H1 (cell line): Measurements from ENCODE around the gene COL5A3. TPM values are rescaled to one million over a fixed set of nuclear protein-coding genes. Genes with fewer than 3 reads are reported as not detected.

Experiments used
- CTCF ChIA-PET: fragments of 300-600 bp; sonication (Branson Sonifier 250); formaldehyde crosslinking; loops from one replicate; lab custom pipeline; 2021; ENCODE audit not compliant: partially characterized antibody; lab: Charles Lee
- POLR2A ChIA-PET: fragments of 300-600 bp; sonication (Branson Sonifier 250); formaldehyde crosslinking; loops from one replicate; lab custom pipeline; 2021; ENCODE audit warnings: inconsistent platforms; ENCODE audit not compliant: partially characterized antibody; lab: Charles Lee
- DNase-seq, 2 experiments: peaks; one replicate each; pipeline versions ENCODE4 v3.0.0 to v3.0.0-alpha.2; 2010 to 2022; ENCODE audit warnings: low spot score in 2 of 2, low read depth in 1 of 2, mixed read lengths in 1 of 2
- FAIRE-seq: peaks from 2 replicates; lab custom pipeline; 2011; peaks lifted over from hg19 to GRCh38; lab: Jason Lieb, UNC
- H2AFZ ChIP-seq: 2 replicates; pipeline ENCODE4 v1.8.1; 2012; ENCODE audit warnings: low read length, inconsistent platforms
- H2AK5ac ChIP-seq: 2 replicates; pipeline ENCODE4 v1.6.1; 2013; ENCODE audit warnings: low read depth, low read length
- H2BK120ac ChIP-seq: replicated peaks from 2 replicates; pipeline ENCODE3; 2013; ENCODE audit warnings: low read depth, low read length, inconsistent platforms
- H2BK12ac ChIP-seq: 2 replicates; pipeline ENCODE4 v1.6.1; 2013; ENCODE audit warnings: low read depth, low read length
- H2BK15ac ChIP-seq: 2 replicates; pipeline ENCODE4 v1.6.1; 2013; ENCODE audit warnings: low read length
- H2BK20ac ChIP-seq: 2 replicates; pipeline ENCODE4 v1.6.1; 2013; ENCODE audit warnings: low read length
- H2BK5ac ChIP-seq: 2 replicates; pipeline ENCODE4 v1.6.1; 2013; ENCODE audit warnings: low read depth, low read length
- H3K14ac ChIP-seq: 2 replicates; pipeline ENCODE4 v1.6.1; 2013; ENCODE audit warnings: inconsistent platforms; ENCODE audit not compliant: insufficient read length
- H3K18ac ChIP-seq: 2 replicates; pipeline ENCODE4 v1.6.1; 2013; ENCODE audit warnings: low read length; ENCODE audit errors: extremely low read depth
- H3K23ac ChIP-seq: 2 replicates; pipeline ENCODE4 v1.6.1; 2013; ENCODE audit warnings: inconsistent platforms; ENCODE audit not compliant: insufficient read length
- H3K23me2 ChIP-seq: 2 replicates; pipeline ENCODE4 v1.6.1; 2013; ENCODE audit warnings: low read depth, low read length
- H3K27ac ChIP-seq: 2 replicates; pipeline ENCODE4 v1.6.1; 2011; ENCODE audit warnings: low read depth, low read length, inconsistent platforms
- H3K27me3 ChIP-seq, 4 experiments: replicated peaks in 1 of 4; 1 replicate in 1 of 4; 2 replicates in 3 of 4; pipeline versions ENCODE4 v1.6.1 to v1.8.1; 2011 to 2013; ENCODE audit warnings: low read length in 3 of 4, mild to moderate bottlenecking in 3 of 4, inconsistent platforms in 2 of 4, mixed read lengths in 2 of 4, moderate library complexity in 1 of 4; ENCODE audit not compliant: control insufficient read depth in 3 of 4, insufficient read depth in 3 of 4; ENCODE audit errors: extremely low read depth in 1 of 4
- H3K36me3 ChIP-seq, 4 experiments: 2 replicates each; pipeline versions ENCODE4 v1.6.1 to v1.8.1; 2011 to 2013; ENCODE audit warnings: mild to moderate bottlenecking in 4 of 4, low read length in 3 of 4, moderate library complexity in 2 of 4, control low read depth in 1 of 4, inconsistent platforms in 1 of 4; ENCODE audit not compliant: insufficient read depth in 4 of 4, control insufficient read depth in 2 of 4
- H3K4ac ChIP-seq: replicated peaks from 2 replicates; pipeline ENCODE3; 2013; ENCODE audit warnings: low read length, low read depth, mixed read lengths, inconsistent platforms; ENCODE audit not compliant: insufficient read length
- H3K4me1 ChIP-seq, 4 experiments: replicated peaks in 1 of 4; 1 replicate in 1 of 4; 2 replicates in 3 of 4; pipeline versions ENCODE4 v1.6.1 to v1.8.1; 2011 to 2013; ENCODE audit warnings: low read length in 3 of 4, inconsistent platforms in 2 of 4, mixed read lengths in 1 of 4; ENCODE audit not compliant: insufficient read depth in 4 of 4, control insufficient read depth in 3 of 4
- H3K4me2 ChIP-seq, 2 experiments: 2 replicates each; pipeline versions ENCODE4 v1.6.1 to v1.8.1; 2011 to 2013; ENCODE audit warnings: low read depth in 2 of 2, low read length in 2 of 2, control low read depth in 1 of 2, inconsistent platforms in 1 of 2, mild to moderate bottlenecking in 1 of 2; ENCODE audit not compliant: insufficient read depth in 1 of 2
- H3K4me3 ChIP-seq, 4 experiments: fragments of 200-600, 300-600 bp in 1 of 4; sonication (generic), shearing (Covaris generic), sonication (Bioruptor Twin) in 1 of 4; 2 replicates each; pipeline versions ENCODE4 v1.5.1 to v1.8.1; 2011 to 2016; ENCODE audit warnings: low read length in 4 of 4, low read depth in 3 of 4, control low read depth in 2 of 4, inconsistent platforms in 2 of 4, mild to moderate bottlenecking in 2 of 4, mixed read lengths in 1 of 4, moderate library complexity in 1 of 4; ENCODE audit not compliant: insufficient read depth in 2 of 4; ENCODE audit errors: extremely low read depth in 1 of 4
- H3K56ac ChIP-seq: replicated peaks from 2 replicates; pipeline ENCODE3; 2013; ENCODE audit warnings: low read depth, mild to moderate bottlenecking, mixed read lengths, low read length, inconsistent platforms; ENCODE audit not compliant: insufficient read length
- H3K79me1 ChIP-seq: 2 replicates; pipeline ENCODE4 v1.6.1; 2013; ENCODE audit warnings: low read depth, low read length, control low read depth
- H3K79me2 ChIP-seq, 2 experiments: 2 replicates each; pipeline versions ENCODE4 v1.6.1 to v1.8.1; 2012 to 2013; ENCODE audit warnings: low read length in 2 of 2, mild to moderate bottlenecking in 2 of 2, inconsistent platforms in 1 of 2; ENCODE audit not compliant: insufficient read depth in 2 of 2, control insufficient read depth in 1 of 2
- H3K9ac ChIP-seq, 4 experiments: replicated peaks in 1 of 4; 1 replicate in 1 of 4; 2 replicates in 3 of 4; pipeline versions ENCODE4 v1.6.1 to v1.8.1; 2011 to 2013; ENCODE audit warnings: low read depth in 3 of 4, low read length in 3 of 4, control low read depth in 2 of 4, mild to moderate bottlenecking in 2 of 4, moderate library complexity in 2 of 4, inconsistent platforms in 1 of 4; ENCODE audit errors: extremely low read depth in 1 of 4
- H3K9me3 ChIP-seq, 2 experiments: 2 replicates each; pipeline versions ENCODE4 v1.6.1 to v1.8.1; 2012 to 2013; ENCODE audit warnings: mild to moderate bottlenecking in 2 of 2, moderate library complexity in 2 of 2, control low read depth in 1 of 2, inconsistent platforms in 1 of 2, low read depth in 1 of 2, low read length in 1 of 2, mixed read lengths in 1 of 2; ENCODE audit not compliant: insufficient read depth in 2 of 2
- H4K20me1 ChIP-seq, 2 experiments: replicated peaks in 1 of 2; 2 replicates each; pipeline versions ENCODE3 to v1.8.1; 2011 to 2013; ENCODE audit warnings: inconsistent platforms in 2 of 2, low read length in 2 of 2, mild to moderate bottlenecking in 1 of 2; ENCODE audit not compliant: insufficient read depth in 2 of 2, control insufficient read depth in 1 of 2
- H4K5ac ChIP-seq: 2 replicates; pipeline ENCODE4 v1.6.1; 2013; ENCODE audit warnings: low read length, low read depth, mixed read lengths, inconsistent platforms; ENCODE audit not compliant: insufficient read length
- H4K8ac ChIP-seq: 2 replicates; pipeline ENCODE4 v1.8.0; 2013; ENCODE audit warnings: mild to moderate bottlenecking, moderate library complexity, low read length, inconsistent platforms; ENCODE audit not compliant: insufficient read depth; ENCODE audit errors: extremely low read depth
- H4K91ac ChIP-seq: replicated peaks from 2 replicates; pipeline ENCODE3; 2013; ENCODE audit warnings: low read length, mixed read lengths, inconsistent platforms; ENCODE audit not compliant: insufficient read length
- BACH1 ChIP-seq: IDR thresholded peaks from 2 replicates; pipeline ENCODE4 v1.6.1; 2012; ENCODE audit warnings: low read length, improper control_type of control experiment
- CEBPB ChIP-seq: IDR thresholded peaks from 2 replicates; pipeline ENCODE4 v1.6.1; 2012; ENCODE audit warnings: low read depth, low read length
- GTF2F1 ChIP-seq: IDR thresholded peaks from 2 replicates; pipeline ENCODE4 v1.6.1; 2012; ENCODE audit warnings: low read depth, low read length, improper control_type of control experiment, borderline replicate concordance
- HDAC2 ChIP-seq, 2 experiments: fragments of 300-600 bp in 1 of 2; sonication (generic) in 1 of 2; IDR thresholded peaks; 2 replicates each; pipeline ENCODE4 v1.6.1; 2011 to 2012; ENCODE audit warnings: low read depth in 2 of 2, low read length in 2 of 2, mild to moderate bottlenecking in 2 of 2, moderate library complexity in 2 of 2, borderline replicate concordance in 1 of 2, inconsistent platforms in 1 of 2
- KDM1A ChIP-seq: fragments of 200-600, 300-600 bp; sonication (generic); IDR thresholded peaks from 2 replicates; pipeline ENCODE4 v1.7.1; 2016; ENCODE audit warnings: mild to moderate bottlenecking, low read length, borderline replicate concordance
- RNF2 ChIP-seq: fragments of 200-900, 300-1000 bp; sonication (generic); IDR thresholded peaks from 2 replicates; pipeline ENCODE4 v1.7.1; 2016; ENCODE audit warnings: borderline replicate concordance, low read depth, mild to moderate bottlenecking, antibody characterized with exemption, low read length; ENCODE audit not compliant: poor library complexity, severe bottlenecking; ENCODE audit errors: missing control alignments
- SUZ12 ChIP-seq: fragments of 200-600 bp; sonication (generic); IDR thresholded peaks from 2 replicates; pipeline ENCODE4 v1.6.1; 2012; ENCODE audit warnings: mild to moderate bottlenecking, inconsistent platforms, low read length, moderate library complexity, mixed read lengths
- WGBS, 2 experiments: shearing (Covaris generic) in 1 of 2; methylation state at CpG; one replicate each; pipeline versions ENCODE4 v1.1.6 to v1.1.7; 2013 to 2015; ENCODE audit warnings: low lambda C conversion rate in 2 of 2, mixed read lengths in 2 of 2, inconsistent platforms in 1 of 2, low coverage in 1 of 2, missing lambda C conversion rate in 1 of 2; ENCODE audit not compliant: insufficient replicate concordance in 2 of 2, insufficient coverage in 1 of 2, insufficient read length in 1 of 2; ENCODE audit errors: extremely low coverage in 1 of 2, missing lambda C conversion rate in 1 of 2; 5-methylcytosine and 5-hydroxymethylcytosine counted together
- polyA plus RNA-seq, 7 experiments: library from polyadenylated mRNA; depleted of rRNA in 3 of 7; stranded (reverse) in 5 of 7; unstranded in 2 of 7; fragments of >200 nt in 5 of 7; fragments of 200-250 nt in 2 of 7; gene quantifications; 1 replicate in 5 of 7; 2 replicates in 1 of 7; 4 replicates in 1 of 7; pipeline versions ENCODE4 v1.2.1 to v1.2.3, GENCODE V29; 2011 to 2013; ENCODE audit warnings: missing spikeins in 2 of 7, mixed read lengths in 2 of 7
- total RNA-seq: library from RNA; stranded (reverse); fragmentation: NEBNext Ultra II Directional; extraction: Animal tissue kit (Norgen Biotek cat#: 25700); gene quantifications from 2 replicates; pipeline ENCODE4 v1.2.1, GENCODE V29; 2021
- TF ChIP-seq, protein P1 (sequence below), 3 experiments: IDR thresholded peaks; 1 replicate in 2 of 3; 2 replicates in 1 of 3; pipeline versions ENCODE4 v1.5.1 to v1.6.1; 2011; ENCODE audit warnings: low read length in 3 of 3, mild to moderate bottlenecking in 3 of 3, inconsistent platforms in 2 of 3, low read depth in 1 of 3, moderate library complexity in 1 of 3; ENCODE audit not compliant: insufficient read depth in 1 of 3; ENCODE audit errors: control extremely low read depth in 1 of 3
- TF ChIP-seq, protein P2 (sequence below): IDR thresholded peaks from 2 replicates; pipeline ENCODE4 v1.6.1; 2012; ENCODE audit warnings: inconsistent platforms

The COL5A3 gene
- total and polyA plus RNA-seq, 2 of the 8 experiments (the other 6 are each of a cell fraction or from before 2014, with no cell fraction given): 0.67 to 0.74 TPM

DNA sequence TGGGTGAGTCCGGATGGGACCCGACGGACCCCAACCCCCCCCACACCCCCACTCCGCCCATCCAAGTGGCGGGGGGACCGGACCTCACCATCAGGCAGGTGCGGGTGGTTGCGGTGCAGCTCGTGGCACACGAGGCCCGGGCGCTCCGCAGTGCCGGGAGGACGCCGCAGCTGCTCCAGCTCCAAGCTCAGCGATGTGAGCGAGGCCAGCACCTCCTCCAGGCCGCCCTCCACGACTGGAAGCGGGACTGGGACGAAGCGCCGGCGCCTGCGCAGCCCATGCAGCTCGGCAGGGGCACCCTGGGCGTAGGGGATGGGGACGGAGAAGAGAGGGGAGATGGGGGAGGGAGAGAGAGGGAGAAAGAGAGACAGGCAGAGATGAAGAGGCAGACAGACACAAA lies 43.9 kb downstream of the COL5A3 start:
- Histone ChIP-seq H3K79me2 (no peaks in the 10 kb centered on the region), H2BK20ac (peak overlapping the region; percentile 86; the same call in 1 of the 2 replicates), H3K4me3 (peak overlapping the region; percentile 4 to 56 (median 42); a peak in 7 of 8 replicates), H2AK5ac (no peak overlapping the region), H3K23ac (no peak overlapping the region), H2BK5ac (0 out of 2 replicates have a peak overlapping the region, but pooled peaks have one; percentile 24), H3K79me1 (no peaks in the 10 kb centered on the region), H3K14ac (no peak overlapping the region), H3K9ac (no peak overlapping the region), H4K5ac (no peak overlapping the region), H3K56ac (no peak overlapping the region), H2BK120ac (no peak overlapping the region), H3K23me2 (peaks cover 11% of the 10 kb centered on the region; the same call in 1 of the 2 replicates), H3K36me3 (no peaks in the 10 kb centered on the region), H2AFZ (peak overlapping the region; percentile 87), H3K4me1 (peaks cover 0 to 9% (median 0%) of the 10 kb centered on the region in 4 experiments; a peak in 2 of 7 replicates), H2BK12ac (peak overlapping the region; percentile 50; the same call in 1 of the 2 replicates), H3K18ac (peak overlapping the region; percentile 71), H3K9me3 (no peaks in the 10 kb centered on the region), H4K91ac (no peak overlapping the region), H3K27ac (no peak overlapping the region), H3K27me3 (peaks cover 0 to 10% (median 7%) of the 10 kb centered on the region in 4 experiments; a peak in 6 of 7 replicates), H4K20me1 (no peaks in the 10 kb centered on the region), H3K4me2 (peak overlapping the region; percentile 66 to 68), H3K4ac (no peak overlapping the region), H2BK15ac (no peak overlapping the region), H4K8ac (no peak overlapping the region)
- DNase-seq (peak; percentile 49 to 83), FAIRE-seq (no peak)
- WGBS, 2 experiments: 4% methylated on average over 9 of the region's 29 CpGs; no CpG with 5 or more reads in 1 of the 2 experiments
- CTCF ChIA-PET: interaction anchor here (0.5 to 5.7 kb wide), 6 partner anchors 14 to 34 kb away, joined by 3 to 44 read pairs (median 14); no protein-coding TSS in a partner anchor
- POLR2A ChIA-PET: interaction anchor here (0.7 to 1.5 kb wide), 3 partner anchors 9 to 31 kb away, joined by 3 to 5 read pairs (median 3); no protein-coding TSS in a partner anchor
- TF ChIP-seq, protein P1, sequence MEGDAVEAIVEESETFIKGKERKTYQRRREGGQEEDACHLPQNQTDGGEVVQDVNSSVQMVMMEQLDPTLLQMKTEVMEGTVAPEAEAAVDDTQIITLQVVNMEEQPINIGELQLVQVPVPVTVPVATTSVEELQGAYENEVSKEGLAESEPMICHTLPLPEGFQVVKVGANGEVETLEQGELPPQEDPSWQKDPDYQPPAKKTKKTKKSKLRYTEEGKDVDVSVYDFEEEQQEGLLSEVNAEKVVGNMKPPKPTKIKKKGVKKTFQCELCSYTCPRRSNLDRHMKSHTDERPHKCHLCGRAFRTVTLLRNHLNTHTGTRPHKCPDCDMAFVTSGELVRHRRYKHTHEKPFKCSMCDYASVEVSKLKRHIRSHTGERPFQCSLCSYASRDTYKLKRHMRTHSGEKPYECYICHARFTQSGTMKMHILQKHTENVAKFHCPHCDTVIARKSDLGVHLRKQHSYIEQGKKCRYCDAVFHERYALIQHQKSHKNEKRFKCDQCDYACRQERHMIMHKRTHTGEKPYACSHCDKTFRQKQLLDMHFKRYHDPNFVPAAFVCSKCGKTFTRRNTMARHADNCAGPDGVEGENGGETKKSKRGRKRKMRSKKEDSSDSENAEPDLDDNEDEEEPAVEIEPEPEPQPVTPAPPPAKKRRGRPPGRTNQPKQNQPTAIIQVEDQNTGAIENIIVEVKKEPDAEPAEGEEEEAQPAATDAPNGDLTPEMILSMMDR (IDR thresholded peaks at IDR 0.05; ENCODE audit: control extremely low read depth in 1 of 3, insufficient read depth in 1 of 3, low read depth in 1 of 3, low read length in 3 of 3): peak in 2 of 3 experiments; percentile 27; a peak in 2 of 4 replicates
- TF ChIP-seq GTF2F1 (no peak), CEBPB (no peak), KDM1A (peak; percentile 80; the same call in 1 of the 2 replicates), BACH1 (no peak), RNF2 (no peak), SUZ12 (no peak), HDAC2 (IDR thresholded peaks at IDR 0.05; ENCODE audit: borderline replicate concordance in 1 of 2, low read depth in 2 of 2, low read length in 2 of 2) (no peak; a peak in 1 of 4 replicates)
- TF ChIP-seq, protein P2, sequence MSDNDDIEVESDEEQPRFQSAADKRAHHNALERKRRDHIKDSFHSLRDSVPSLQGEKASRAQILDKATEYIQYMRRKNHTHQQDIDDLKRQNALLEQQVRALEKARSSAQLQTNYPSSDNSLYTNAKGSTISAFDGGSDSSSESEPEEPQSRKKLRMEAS: peak; percentile 89
